Measurements from ENCODE around the gene PRR11. TPM values are rescaled to one million over a fixed set of nuclear protein-coding genes. Genes with fewer than 3 reads are reported as not detected.

Gene PRR11
- total RNA-seq, 1 experiment from 2014 or later = 77.2 TPM

- no peaks in the 10 kb centered on the region for H3K9me2 ChIP-seq (replicated peaks; ENCODE audit: low read length)
- CTCF ChIA-PET = no interaction called here
- no peaks in the 10 kb centered on the region for H4K20me1 ChIP-seq (ENCODE audit: low read length)
- H3K79me2 ChIP-seq (ENCODE audit: low read length) = peaks cover 60% of the 10 kb centered on the region
- H3K4me1 ChIP-seq (ENCODE audit: insufficient read depth, low read length) = peaks cover 4% of the 10 kb centered on the region
- no peaks in the 10 kb centered on the region for H3K9me3 ChIP-seq (ENCODE audit: low read length)
- POLR2A ChIA-PET (ENCODE audit: unreplicated experiment) = no interaction called here
- DNase-seq (no peak), ATAC-seq (no peak)
- no peaks in the 10 kb centered on the region for H3K27me3 ChIP-seq (ENCODE audit: low read length)
- TF ChIP-seq EZH2phosphoT487 (IDR thresholded peaks at IDR 0.05; ENCODE audit: borderline replicate concordance, low read length) (no peak), EZH2 (IDR thresholded peaks at IDR 0.05; ENCODE audit: low read length, unreplicated experiment) (no peak), CTCF (conservative IDR thresholded peaks at IDR 0.05; ENCODE audit: low read depth, low read length) (no peak)
- no TSS peak for BruUV-seq (replicated peaks)
- no peak overlapping the region for H3K27ac ChIP-seq (ENCODE audit: low read length)
- intact Hi-C loops (cut with micrococcal nuclease) = no loop called here
- H3K36me3 ChIP-seq (ENCODE audit: low read depth, low read length) = peaks cover 50% of the 10 kb centered on the region
- no peak overlapping the region for H2AFZ ChIP-seq (ENCODE audit: low read length)
- H3K9ac ChIP-seq (ENCODE audit: low read length) = no peak overlapping the region
- H3K4me3 ChIP-seq (ENCODE audit: low read length) = no peak overlapping the region
- H3K4me2 ChIP-seq (ENCODE audit: low read length) = no peak overlapping the region
- no peaks in the 10 kb centered on the region for H3F3A ChIP-seq (ENCODE audit: low read length, unreplicated experiment)
Observed at GRCh38 chr17:59172436-59173004, 17.0 kb downstream of the PRR11 start.

GRCh38 chr17:59174671-59175070 is 19.1 kb downstream of the PRR11 start:
- no peak overlapping the region for H3K9ac ChIP-seq (ENCODE audit: low read length)
- no peak overlapping the region for H3K27ac ChIP-seq (ENCODE audit: low read length)
- H4K20me1 ChIP-seq (ENCODE audit: low read length) = no peaks in the 10 kb centered on the region
- H3K79me2 ChIP-seq (ENCODE audit: low read length) = peaks cover 52% of the 10 kb centered on the region
- TF ChIP-seq EZH2 (IDR thresholded peaks at IDR 0.05; ENCODE audit: low read length, unreplicated experiment) = no peak
- TF ChIP-seq CTCF (conservative IDR thresholded peaks at IDR 0.05; ENCODE audit: low read depth, low read length) = no peak
- no peak for TF ChIP-seq EZH2phosphoT487 (IDR thresholded peaks at IDR 0.05; ENCODE audit: borderline replicate concordance, low read length)
- H3K9me2 ChIP-seq (replicated peaks; ENCODE audit: low read length) = no peaks in the 10 kb centered on the region
- H3K27me3 ChIP-seq (ENCODE audit: low read length) = no peaks in the 10 kb centered on the region
- POLR2A ChIA-PET (ENCODE audit: unreplicated experiment) = no interaction called here
- no peak for ATAC-seq
- no TSS peak for BruUV-seq (replicated peaks)
- H2AFZ ChIP-seq (ENCODE audit: low read length) = no peak overlapping the region
- no peaks in the 10 kb centered on the region for H3K9me3 ChIP-seq (ENCODE audit: low read length)
- CTCF ChIA-PET = no interaction called here
- intact Hi-C loops (cut with micrococcal nuclease) = no loop called here
- H3K4me2 ChIP-seq (ENCODE audit: low read length) = no peak overlapping the region
- DNase-seq = no peak
- no peak overlapping the region for H3K4me3 ChIP-seq (ENCODE audit: low read length)
- no peaks in the 10 kb centered on the region for H3F3A ChIP-seq (ENCODE audit: low read length, unreplicated experiment)
- H3K36me3 ChIP-seq (ENCODE audit: low read depth, low read length) = peaks cover 44% of the 10 kb centered on the region
- no peaks in the 10 kb centered on the region for H3K4me1 ChIP-seq (ENCODE audit: insufficient read depth, low read length)

- DNase-seq = no peak
- intact Hi-C loops (cut with micrococcal nuclease) = no loop called here
- no peak overlapping the region for H3K4me3 ChIP-seq (ENCODE audit: low read length)
- no TSS peak for BruUV-seq (replicated peaks)
- POLR2A ChIA-PET (ENCODE audit: unreplicated experiment) = no interaction called here
- no peaks in the 10 kb centered on the region for H4K20me1 ChIP-seq (ENCODE audit: low read length)
- no peak overlapping the region for H3K9ac ChIP-seq (ENCODE audit: low read length)
- no peaks in the 10 kb centered on the region for H3K4me1 ChIP-seq (ENCODE audit: insufficient read depth, low read length)
- H3K27me3 ChIP-seq (ENCODE audit: low read length) = no peaks in the 10 kb centered on the region
- H3K27ac ChIP-seq (ENCODE audit: low read length) = no peak overlapping the region
- H3K9me2 ChIP-seq (replicated peaks; ENCODE audit: low read length) = no peaks in the 10 kb centered on the region
- no peak overlapping the region for H2AFZ ChIP-seq (ENCODE audit: low read length)
- no peaks in the 10 kb centered on the region for H3F3A ChIP-seq (ENCODE audit: low read length, unreplicated experiment)
- H3K4me2 ChIP-seq (ENCODE audit: low read length) = no peak overlapping the region
- H3K9me3 ChIP-seq (ENCODE audit: low read length) = no peaks in the 10 kb centered on the region
- CTCF ChIA-PET = no interaction called here
- ATAC-seq = no peak
- H3K36me3 ChIP-seq (ENCODE audit: low read depth, low read length) = peaks cover 42% of the 10 kb centered on the region
- peaks cover 49% of the 10 kb centered on the region for H3K79me2 ChIP-seq (ENCODE audit: low read length)
- no peak for TF ChIP-seq CTCF (conservative IDR thresholded peaks at IDR 0.05; ENCODE audit: low read depth, low read length)
- no peak for TF ChIP-seq EZH2phosphoT487 (IDR thresholded peaks at IDR 0.05; ENCODE audit: borderline replicate concordance, low read length)
- no peak for TF ChIP-seq EZH2 (IDR thresholded peaks at IDR 0.05; ENCODE audit: low read length, unreplicated experiment)
Observed at GRCh38 chr17:59175076-59175475, 19.5 kb downstream of the PRR11 start.

Measured in PC-3 (cell line).